ENCODE data around the gene PTGIR.

PTGIR gene

GRCh38 chr19:46615966-46616365 is 8.9 kb downstream of the PTGIR start:
- no peak overlapping the region for H3K4me3 ChIP-seq (ENCODE audit: low read depth, low read length)
- TF ChIP-seq CTCF (conservative IDR thresholded peaks at IDR 0.05; ENCODE audit: low read depth, low read length) = no peak
- no peak for DNase-seq (ENCODE audit: low read depth)

- H3K4me3 ChIP-seq (ENCODE audit: low read depth, low read length) = no peak overlapping the region
- TF ChIP-seq CTCF (conservative IDR thresholded peaks at IDR 0.05; ENCODE audit: low read depth, low read length) = peak; percentile 89
- peak; percentile 87 for DNase-seq (ENCODE audit: low read depth)
Measured at GRCh38 chr19:46614114-46614722, 10.7 kb downstream of the PTGIR start.

- no peak overlapping the region for H3K4me3 ChIP-seq (ENCODE audit: low read depth, low read length)
- no peak for TF ChIP-seq CTCF (conservative IDR thresholded peaks at IDR 0.05; ENCODE audit: low read depth, low read length)
- no peak for DNase-seq (ENCODE audit: low read depth)
Measured at GRCh38 chr19:46613525-46613924, 11.4 kb downstream of the PTGIR start.

DNA sequence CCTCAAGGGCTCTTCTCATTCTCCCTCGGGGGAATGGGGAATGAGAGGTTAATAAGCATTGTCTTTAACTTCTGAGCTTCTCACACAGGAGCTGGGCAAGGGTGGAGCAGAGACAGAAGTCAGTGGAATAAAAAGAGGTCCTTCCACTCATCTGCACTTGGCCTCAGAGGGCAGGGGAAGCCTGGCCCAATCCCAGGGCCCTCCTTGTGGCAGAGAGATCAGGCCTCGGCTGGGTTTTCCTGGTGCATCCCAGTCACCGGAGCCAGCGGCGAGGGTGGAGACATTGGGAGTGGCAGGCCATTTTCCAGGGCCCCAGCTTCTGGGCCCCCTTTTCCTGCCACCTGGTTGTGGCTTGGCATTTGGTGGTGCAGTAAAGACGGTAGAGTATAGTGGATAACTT is 13.1 kb downstream of the PTGIR start:
- TF ChIP-seq CTCF (conservative IDR thresholded peaks at IDR 0.05; ENCODE audit: low read depth, low read length) = no peak
- DNase-seq (ENCODE audit: low read depth) = no peak
- H3K4me3 ChIP-seq (ENCODE audit: low read depth, low read length) = no peak overlapping the region

GRCh38 chr19:46610851-46611770 is 13.8 kb downstream of the PTGIR start:
- peak; percentile 53 for DNase-seq (ENCODE audit: low read depth)
- no peak overlapping the region for H3K4me3 ChIP-seq (ENCODE audit: low read depth, low read length)
- TF ChIP-seq CTCF (conservative IDR thresholded peaks at IDR 0.05; ENCODE audit: low read depth, low read length) = no peak

DNA sequence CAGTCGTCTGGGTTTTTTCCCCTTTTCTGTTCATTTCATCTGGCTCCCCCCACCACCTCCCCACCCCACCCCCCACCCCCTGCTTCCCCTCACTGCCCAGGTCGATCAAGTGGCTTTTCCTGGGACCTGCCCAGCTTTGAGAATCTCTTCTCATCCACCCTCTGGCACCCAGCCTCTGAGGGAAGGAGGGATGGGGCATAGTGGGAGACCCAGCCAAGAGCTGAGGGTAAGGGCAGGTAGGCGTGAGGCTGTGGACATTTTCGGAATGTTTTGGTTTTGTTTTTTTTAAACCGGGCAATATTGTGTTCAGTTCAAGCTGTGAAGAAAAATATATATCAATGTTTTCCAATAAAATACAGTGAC is 14.5 kb downstream of the PTGIR start:
- no peak overlapping the region for H3K4me3 ChIP-seq (ENCODE audit: low read depth, low read length)
- DNase-seq (ENCODE audit: low read depth) = no peak
- no peak for TF ChIP-seq CTCF (conservative IDR thresholded peaks at IDR 0.05; ENCODE audit: low read depth, low read length)

All from choroid plexus epithelial cell (primary cell).